Osteoblast (primary cell): ENCODE results near the gene VPS37B. TPM values are rescaled to one million over a fixed set of nuclear protein-coding genes. Genes with fewer than 3 reads are reported as not detected.
A peak's percentile ranks its signal among the peaks of the same experiment; 100 is the strongest.

Experiments
- DNase-seq: peaks from one replicate; pipeline ENCODE4 v3.0.0; 2011; ENCODE audit warnings: low spot score, mixed read lengths; ENCODE audit not compliant: insufficient read length; ENCODE audit errors: missing footprints
- H2AFZ ChIP-seq: 2 replicates; pipeline ENCODE4 v1.6.0; 2011; ENCODE audit warnings: mild to moderate bottlenecking, low read length
- H3K27ac ChIP-seq: 2 replicates; pipeline ENCODE4 v1.5.1; 2011; ENCODE audit warnings: mild to moderate bottlenecking, low read depth, low read length, moderate library complexity
- H3K27me3 ChIP-seq: 2 replicates; pipeline ENCODE4 v1.6.0; 2012; ENCODE audit warnings: mild to moderate bottlenecking, control low read depth, inconsistent platforms, low read length, moderate library complexity; ENCODE audit not compliant: insufficient read depth
- H3K36me3 ChIP-seq: 2 replicates; pipeline ENCODE4 v1.5.1; 2011; ENCODE audit warnings: mild to moderate bottlenecking, low read length, control low read depth, moderate library complexity; ENCODE audit not compliant: insufficient read depth
- H3K4me1 ChIP-seq: 2 replicates; pipeline ENCODE4 v1.5.1; 2011; ENCODE audit warnings: mild to moderate bottlenecking, low read length, control low read depth, moderate library complexity; ENCODE audit not compliant: insufficient read depth
- H3K4me2 ChIP-seq: 2 replicates; pipeline ENCODE4 v1.6.0; 2011; ENCODE audit warnings: mild to moderate bottlenecking, low read length; ENCODE audit not compliant: insufficient read depth
- H3K4me3 ChIP-seq: fragments of 200-600 bp; sonication (generic); 3 replicates; pipeline ENCODE4 v1.5.1; 2012; ENCODE audit warnings: mild to moderate bottlenecking, low read length, inconsistent platforms; ENCODE audit not compliant: insufficient read depth
- H3K79me2 ChIP-seq: 2 replicates; pipeline ENCODE4 v1.6.0; 2012; ENCODE audit warnings: mild to moderate bottlenecking, low read length, control low read depth, inconsistent platforms; ENCODE audit not compliant: insufficient read depth
- H3K9me3 ChIP-seq: 2 replicates; pipeline ENCODE4 v1.5.1; 2011; ENCODE audit warnings: low read depth, low read length, control low read depth
- H4K20me1 ChIP-seq: 2 replicates; pipeline ENCODE4 v1.6.0; 2012; ENCODE audit warnings: mild to moderate bottlenecking, low read length, control low read depth; ENCODE audit not compliant: insufficient read depth
- total RNA-seq: library from RNA; depleted of rRNA; stranded (reverse); fragments of >200 nt; gene quantifications from 2 replicates; pipeline ENCODE4 v1.2.3, GENCODE V29; 2012
- TF ChIP-seq, protein P1 (sequence below): IDR thresholded peaks from 2 replicates; pipeline ENCODE4 v1.5.1; 2011; ENCODE audit warnings: mild to moderate bottlenecking, low read depth, low read length, moderate library complexity; ENCODE audit errors: extremely low read depth

The VPS37B gene
- total RNA-seq, 1 donor, result 19.2 TPM

DNA sequence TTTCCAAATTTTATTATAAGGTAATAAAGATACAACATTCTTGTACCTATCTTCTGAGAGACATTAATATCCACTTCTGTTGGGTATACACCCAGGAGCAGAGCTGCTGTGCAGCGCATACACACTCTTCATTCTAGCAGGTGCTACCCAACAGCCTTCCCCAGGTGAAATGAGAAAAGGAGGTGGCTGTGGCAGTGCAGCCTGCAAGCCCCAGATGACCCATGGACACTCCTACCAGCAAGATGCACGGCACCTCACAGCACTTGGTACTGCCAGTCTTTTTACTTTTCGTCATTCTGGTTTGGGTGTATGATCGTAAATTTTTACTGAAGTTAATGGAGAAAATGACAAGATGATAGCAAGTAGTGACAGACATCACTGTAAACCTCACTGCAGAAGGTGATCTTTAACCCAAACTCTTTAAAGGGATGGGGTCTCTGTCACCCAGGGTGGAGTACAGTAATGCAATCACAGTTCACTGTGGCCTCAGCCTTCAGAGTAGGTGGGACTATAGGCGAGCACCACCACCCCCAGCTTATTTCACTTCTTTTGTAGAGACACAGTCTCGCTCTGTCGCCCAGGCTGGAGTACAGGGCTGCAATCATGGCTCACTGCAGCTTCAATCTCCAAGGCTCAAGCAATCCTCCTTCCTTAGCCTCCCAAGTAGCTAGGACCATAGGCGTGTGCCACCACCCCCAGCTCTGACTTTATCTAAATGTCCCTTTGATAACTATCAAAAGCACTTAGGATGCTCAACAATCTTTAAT is 26.5 kb downstream of the VPS37B start:
- H2AFZ ChIP-seq, result no peak overlapping the region
- peaks cover 12% of the 10 kb centered on the region for H3K4me1 ChIP-seq
- no peaks in the 10 kb centered on the region for H3K9me3 ChIP-seq
- no peak overlapping the region for H3K4me3 ChIP-seq
- H3K36me3 ChIP-seq, result peaks cover 48% of the 10 kb centered on the region
- H3K79me2 ChIP-seq, result peaks cover 59% of the 10 kb centered on the region
- H3K27me3 ChIP-seq, result no peaks in the 10 kb centered on the region
- DNase-seq, result no peak
- no peak overlapping the region for H3K27ac ChIP-seq
- no peak overlapping the region for H3K4me2 ChIP-seq
- TF ChIP-seq, protein P1, sequence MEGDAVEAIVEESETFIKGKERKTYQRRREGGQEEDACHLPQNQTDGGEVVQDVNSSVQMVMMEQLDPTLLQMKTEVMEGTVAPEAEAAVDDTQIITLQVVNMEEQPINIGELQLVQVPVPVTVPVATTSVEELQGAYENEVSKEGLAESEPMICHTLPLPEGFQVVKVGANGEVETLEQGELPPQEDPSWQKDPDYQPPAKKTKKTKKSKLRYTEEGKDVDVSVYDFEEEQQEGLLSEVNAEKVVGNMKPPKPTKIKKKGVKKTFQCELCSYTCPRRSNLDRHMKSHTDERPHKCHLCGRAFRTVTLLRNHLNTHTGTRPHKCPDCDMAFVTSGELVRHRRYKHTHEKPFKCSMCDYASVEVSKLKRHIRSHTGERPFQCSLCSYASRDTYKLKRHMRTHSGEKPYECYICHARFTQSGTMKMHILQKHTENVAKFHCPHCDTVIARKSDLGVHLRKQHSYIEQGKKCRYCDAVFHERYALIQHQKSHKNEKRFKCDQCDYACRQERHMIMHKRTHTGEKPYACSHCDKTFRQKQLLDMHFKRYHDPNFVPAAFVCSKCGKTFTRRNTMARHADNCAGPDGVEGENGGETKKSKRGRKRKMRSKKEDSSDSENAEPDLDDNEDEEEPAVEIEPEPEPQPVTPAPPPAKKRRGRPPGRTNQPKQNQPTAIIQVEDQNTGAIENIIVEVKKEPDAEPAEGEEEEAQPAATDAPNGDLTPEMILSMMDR, result no peak
- H4K20me1 ChIP-seq, result peaks cover 20% of the 10 kb centered on the region

DNA sequence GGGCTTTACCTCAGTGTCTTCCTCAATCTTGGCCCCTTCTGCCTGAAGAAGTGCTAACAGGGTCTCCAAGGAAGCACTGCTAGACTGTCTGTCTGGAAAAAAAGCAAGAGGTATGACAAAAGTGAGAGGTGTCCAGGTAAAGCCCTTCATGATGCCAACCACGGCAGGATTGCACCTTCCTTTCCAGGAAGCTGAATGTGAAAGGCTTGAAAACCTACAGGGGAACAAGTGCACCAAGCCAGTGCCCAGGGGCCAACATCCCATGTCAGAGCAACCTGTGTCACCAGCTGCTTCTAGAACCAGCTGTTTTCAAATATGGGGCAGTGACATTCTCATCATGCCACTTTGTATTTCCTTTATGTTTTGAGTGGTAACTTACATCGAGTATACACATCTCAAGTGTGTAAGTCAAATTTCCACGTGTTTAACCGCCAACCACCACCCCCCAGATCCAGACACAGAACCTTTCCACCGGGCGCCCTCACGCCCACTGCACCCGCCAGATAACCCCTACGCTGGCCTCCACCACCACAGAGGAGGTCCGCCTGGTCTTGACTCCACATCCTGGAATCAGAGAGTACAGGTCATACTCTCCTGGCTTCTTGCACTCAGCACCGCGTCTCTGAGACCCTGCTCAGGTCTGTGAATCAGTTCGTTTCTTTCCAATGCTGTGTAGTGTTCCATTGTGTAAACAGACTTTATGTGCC is 27.3 kb downstream of the VPS37B start:
- peaks cover 12% of the 10 kb centered on the region for H3K4me1 ChIP-seq
- peaks cover 48% of the 10 kb centered on the region for H3K36me3 ChIP-seq
- peaks cover 20% of the 10 kb centered on the region for H4K20me1 ChIP-seq
- no peaks in the 10 kb centered on the region for H3K9me3 ChIP-seq
- TF ChIP-seq, protein P1, result no peak
- H3K27ac ChIP-seq, result no peak overlapping the region
- no peaks in the 10 kb centered on the region for H3K27me3 ChIP-seq
- H2AFZ ChIP-seq, result no peak overlapping the region
- H3K4me3 ChIP-seq, result no peak overlapping the region
- H3K79me2 ChIP-seq, result peaks cover 52% of the 10 kb centered on the region
- DNase-seq, result no peak
- no peak overlapping the region for H3K4me2 ChIP-seq

DNA sequence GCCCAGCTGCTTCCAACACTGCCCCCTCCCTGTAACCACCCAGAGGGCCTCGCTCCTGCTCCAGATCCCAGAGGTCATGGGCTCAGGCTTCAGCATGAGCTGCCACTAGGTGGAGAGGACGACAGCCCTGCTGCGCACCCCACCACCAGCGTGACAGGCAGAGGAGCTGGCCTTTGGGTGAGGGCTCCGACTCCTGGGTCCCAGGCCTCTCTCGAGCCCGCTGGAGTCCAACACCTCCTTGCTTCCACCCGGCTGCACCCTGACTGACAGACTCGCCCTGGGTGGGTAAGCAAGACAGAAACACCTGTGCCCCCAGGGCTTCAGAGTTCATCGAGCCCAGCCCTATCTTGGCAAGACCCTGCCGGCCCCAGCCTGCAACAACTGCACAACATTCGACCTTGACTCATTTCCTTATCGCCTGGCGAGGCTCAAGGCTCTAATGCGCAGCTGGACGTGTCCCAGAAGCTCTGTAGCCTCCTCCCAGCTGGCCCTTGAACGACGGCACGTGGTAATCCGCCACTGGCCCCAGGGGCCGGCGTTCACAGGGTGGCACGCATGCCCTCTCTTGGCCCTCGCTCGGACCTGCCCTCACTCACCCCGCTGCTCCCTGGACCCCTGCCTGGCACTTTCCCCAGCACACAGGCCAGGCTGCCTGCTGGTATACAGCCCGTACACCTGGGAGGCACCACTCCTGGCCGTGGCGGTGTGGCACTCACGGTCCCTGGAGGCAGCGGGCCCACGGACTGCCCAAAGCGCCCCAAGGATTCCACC is 28.0 kb downstream of the VPS37B start:
- H2AFZ ChIP-seq, result no peak overlapping the region
- H4K20me1 ChIP-seq, result peaks cover 17% of the 10 kb centered on the region
- H3K4me1 ChIP-seq, result peaks cover 12% of the 10 kb centered on the region
- no peaks in the 10 kb centered on the region for H3K27me3 ChIP-seq
- H3K79me2 ChIP-seq, result peaks cover 44% of the 10 kb centered on the region
- TF ChIP-seq, protein P1, result peak; percentile 9
- no peak overlapping the region for H3K27ac ChIP-seq
- H3K4me2 ChIP-seq, result no peak overlapping the region
- no peaks in the 10 kb centered on the region for H3K9me3 ChIP-seq
- peak; percentile 66 for DNase-seq
- peaks cover 48% of the 10 kb centered on the region for H3K36me3 ChIP-seq
- H3K4me3 ChIP-seq, result no peak overlapping the region
